ENCODE measurements around the gene MPST.

- TF ChIP-seq SMC3 (conservative IDR thresholded peaks at IDR 0.05; ENCODE audit: poor library complexity) (no peak), EZH2 (IDR thresholded peaks at IDR 0.05; ENCODE audit: borderline replicate concordance, insufficient read depth, low read length, poor library complexity, severe bottlenecking) (no peak), CTCF (IDR thresholded peaks at IDR 0.05; ENCODE audit: poor library complexity, severe bottlenecking) (no peak), TAF1 (IDR thresholded peaks at IDR 0.05; ENCODE audit: low read depth) (no peak), POLR2AphosphoS5 (IDR thresholded peaks at IDR 0.05) (no peak), REST (IDR thresholded peaks at IDR 0.05; ENCODE audit: borderline replicate concordance) (no peak)
These were observed 21.8 kb upstream of the MPST start for GRCh38 chr22:36997746-36998145.
